Stimulated activated CD8-positive, alpha-beta memory T cell treated with anti-CD3 and anti-CD28 coated beads, Interleukin-7, amount 100 ng/mL, for 48 hours (primary cell): ENCODE measurements around the gene RHOT1.
"Not testable (repeated sequence)": the region's sequence is repeated elsewhere in the genome, so short reads cannot be mapped to it uniquely, and the experiment has no call there.

ENCODE experiments used
- DNase-seq, 2 donors: peaks; one replicate each; pipeline ENCODE4 v3.0.0-alpha.2; 2020; ENCODE audit warnings: low read depth in 1 of 2; ENCODE audit errors: extremely low read depth in 1 of 2

RHOT1 gene

GRCh38 chr17:32158870-32159585 lies 16.7 kb downstream of the RHOT1 start:
- DNase-seq: no peak

- DNase-seq: no peak
Measured at GRCh38 chr17:32159586-32160438, 17.5 kb downstream of the RHOT1 start.

- DNase-seq: no peak
Measured at GRCh38 chr17:32160526-32160925, 18.2 kb downstream of the RHOT1 start.

- no peak for DNase-seq
Measured at GRCh38 chr17:32161029-32161428, 18.7 kb downstream of the RHOT1 start.

- DNase-seq: no peak
Measured at GRCh38 chr17:32161506-32162365, 19.4 kb downstream of the RHOT1 start.

GRCh38 chr17:32174889-32175288 lies 32.6 kb downstream of the RHOT1 start:
- no peak for DNase-seq

GRCh38 chr17:32178679-32179078 lies 36.4 kb downstream of the RHOT1 start:
- not testable (repeated sequence) for DNase-seq

- DNase-seq: not testable (repeated sequence)
Measured at GRCh38 chr17:32179103-32179502, 36.8 kb downstream of the RHOT1 start.

GRCh38 chr17:32179526-32179925 lies 37.2 kb downstream of the RHOT1 start:
- DNase-seq: not testable (repeated sequence)

GRCh38 chr17:32180262-32180661 lies 38.0 kb downstream of the RHOT1 start:
- not testable (repeated sequence) for DNase-seq

GRCh38 chr17:32185875-32186274 lies 43.6 kb downstream of the RHOT1 start:
- no peak for DNase-seq

- no peak for DNase-seq
Measured at GRCh38 chr17:32187271-32187670, 45.0 kb downstream of the RHOT1 start.

- DNase-seq: no peak
Measured at GRCh38 chr17:32189343-32189742, 47.0 kb downstream of the RHOT1 start.

GRCh38 chr17:32191306-32191705 lies 49.0 kb downstream of the RHOT1 start:
- no peak for DNase-seq

- DNase-seq: no peak
Measured at GRCh38 chr17:32192379-32192778, 50.1 kb downstream of the RHOT1 start.

GRCh38 chr17:32197987-32198386 lies 55.7 kb downstream of the RHOT1 start:
- no peak for DNase-seq

GRCh38 chr17:32206861-32207260 lies 64.6 kb downstream of the RHOT1 start:
- DNase-seq: no peak

- DNase-seq: no peak
Measured at GRCh38 chr17:32208436-32208835, 66.1 kb downstream of the RHOT1 start.

- no peak for DNase-seq
Measured at GRCh38 chr17:32209608-32210007, 67.3 kb downstream of the RHOT1 start.

GRCh38 chr17:32211671-32212070 lies 69.4 kb downstream of the RHOT1 start:
- DNase-seq: no peak

- no peak for DNase-seq
Measured at GRCh38 chr17:32215696-32216095, 73.4 kb downstream of the RHOT1 start.
